GM04504 (cell line): Measurements from ENCODE around the gene KCNT1.

ENCODE experiments used
- DNase-seq: peaks from one replicate; pipeline ENCODE4 v3.0.0-alpha.2; 2012; ENCODE audit warnings: low read depth

KCNT1 gene

DNA sequence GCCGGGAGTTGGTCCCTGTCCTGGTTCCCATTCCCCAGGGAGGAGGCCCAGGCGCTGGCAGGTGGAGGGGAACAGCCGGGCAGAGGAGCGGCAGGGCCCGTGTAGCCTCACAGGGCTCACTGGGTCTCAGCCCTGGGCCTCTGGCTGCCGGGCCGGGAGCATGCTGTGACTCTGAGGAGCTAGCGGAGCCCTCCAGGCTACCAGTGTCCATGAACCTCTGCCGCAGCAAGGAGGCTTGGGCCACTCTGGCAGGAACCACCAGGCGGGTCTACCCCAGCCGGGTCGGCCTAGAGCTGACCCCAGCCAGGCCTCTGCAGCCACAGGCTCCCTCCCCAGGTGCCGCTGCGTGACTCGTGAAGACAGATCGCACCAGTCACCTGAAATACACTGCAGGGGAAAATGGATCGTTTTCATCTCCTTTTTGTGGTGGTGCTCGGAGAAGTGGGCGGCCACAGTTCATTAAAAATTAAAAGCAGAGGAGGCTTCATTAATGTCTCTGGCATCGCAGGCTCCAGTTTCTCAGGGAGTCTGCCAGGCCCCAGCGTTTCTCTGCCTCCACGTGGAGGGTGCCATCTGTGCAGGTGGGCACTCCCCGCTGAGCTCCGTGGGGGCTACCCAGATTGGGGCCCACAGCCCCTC is 43.8 kb downstream of the KCNT1 start:
- DNase-seq: no peak

DNA sequence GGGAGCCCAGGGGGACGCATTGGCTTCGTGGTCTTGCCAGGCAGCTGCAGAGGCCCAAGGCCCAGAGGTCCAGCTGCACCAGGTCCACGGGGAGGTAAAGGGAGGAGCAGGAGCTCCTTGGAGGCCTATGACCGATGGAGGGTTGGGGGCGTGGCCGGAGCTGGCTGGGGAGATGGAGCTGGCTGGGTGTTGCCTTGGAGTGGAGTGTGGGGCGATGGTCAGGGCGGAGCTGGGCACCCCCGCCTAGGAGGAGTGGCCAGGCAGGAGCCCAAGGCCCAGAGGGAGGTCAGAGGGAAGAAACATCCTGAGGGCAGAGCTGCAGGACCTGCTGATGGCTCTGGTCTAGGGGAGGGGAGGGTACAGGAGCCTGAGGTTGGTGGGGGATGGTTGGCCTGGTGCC is 44.6 kb downstream of the KCNT1 start:
- no peak for DNase-seq

GRCh38 chr9:135747311-135747710 is 45.3 kb downstream of the KCNT1 start:
- DNase-seq: no peak

DNA sequence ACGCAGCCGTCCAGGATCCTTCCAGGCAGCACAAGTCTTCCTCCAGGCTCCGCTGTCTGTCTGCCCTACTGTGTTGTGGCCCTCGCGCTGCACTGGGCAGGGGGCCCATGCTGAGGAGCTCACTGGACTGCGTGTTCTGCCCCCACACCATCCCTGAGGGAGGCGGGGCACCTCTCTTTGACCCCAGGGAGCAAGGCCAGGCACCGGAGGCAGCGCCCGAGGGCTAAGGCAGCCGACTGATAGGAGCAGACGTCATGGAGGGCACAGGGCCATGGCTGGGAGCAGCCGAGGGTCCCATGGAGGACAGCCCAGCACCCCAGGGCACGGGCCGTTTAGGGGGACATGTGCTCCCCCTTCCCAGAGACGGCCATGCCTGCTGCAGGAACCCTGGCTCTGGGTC is 46.7 kb downstream of the KCNT1 start:
- no peak for DNase-seq

- no peak for DNase-seq
Observed at GRCh38 chr9:135749171-135750045, 47.4 kb downstream of the KCNT1 start.

DNA sequence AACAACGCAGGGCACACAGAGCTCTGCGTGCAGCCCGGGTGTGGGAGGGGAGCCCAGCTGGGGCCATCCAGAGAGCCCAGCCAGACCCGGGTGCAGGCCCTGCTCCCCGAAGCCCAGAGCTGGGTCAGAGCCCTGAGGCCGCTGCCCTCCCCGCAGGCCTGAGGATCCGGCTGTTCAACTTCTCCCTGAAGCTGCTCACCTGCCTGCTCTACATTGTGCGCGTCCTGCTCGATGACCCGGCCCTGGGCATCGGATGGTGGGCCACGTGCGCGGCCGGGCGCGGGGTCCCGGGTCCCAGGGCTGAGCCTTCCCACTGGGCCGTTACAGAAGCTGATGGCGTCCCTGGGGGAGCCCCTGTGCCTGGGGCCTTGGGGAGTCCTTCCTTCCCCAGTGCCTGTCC is 48.8 kb downstream of the KCNT1 start:
- DNase-seq: no peak

DNA sequence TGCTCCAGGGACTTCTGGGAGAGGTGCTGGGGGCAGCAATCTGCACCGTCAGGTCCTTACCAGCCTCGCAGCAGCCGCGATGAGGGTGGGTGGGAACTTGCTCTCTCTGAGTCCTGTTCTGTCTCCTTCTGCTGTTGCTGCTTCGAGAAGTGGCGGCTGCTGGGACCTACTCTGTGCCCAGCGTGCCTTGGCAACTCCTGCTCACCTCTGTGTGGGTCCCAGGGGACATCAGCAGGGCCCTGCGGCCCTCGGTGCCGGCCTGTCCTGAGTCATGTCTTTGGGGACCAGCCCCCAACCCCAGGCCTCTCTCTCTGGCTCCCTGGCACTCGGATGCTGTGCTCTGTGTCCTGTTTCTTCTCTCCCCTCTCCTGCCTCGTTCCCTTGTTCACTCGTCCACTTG is 49.5 kb downstream of the KCNT1 start:
- no peak for DNase-seq

DNA sequence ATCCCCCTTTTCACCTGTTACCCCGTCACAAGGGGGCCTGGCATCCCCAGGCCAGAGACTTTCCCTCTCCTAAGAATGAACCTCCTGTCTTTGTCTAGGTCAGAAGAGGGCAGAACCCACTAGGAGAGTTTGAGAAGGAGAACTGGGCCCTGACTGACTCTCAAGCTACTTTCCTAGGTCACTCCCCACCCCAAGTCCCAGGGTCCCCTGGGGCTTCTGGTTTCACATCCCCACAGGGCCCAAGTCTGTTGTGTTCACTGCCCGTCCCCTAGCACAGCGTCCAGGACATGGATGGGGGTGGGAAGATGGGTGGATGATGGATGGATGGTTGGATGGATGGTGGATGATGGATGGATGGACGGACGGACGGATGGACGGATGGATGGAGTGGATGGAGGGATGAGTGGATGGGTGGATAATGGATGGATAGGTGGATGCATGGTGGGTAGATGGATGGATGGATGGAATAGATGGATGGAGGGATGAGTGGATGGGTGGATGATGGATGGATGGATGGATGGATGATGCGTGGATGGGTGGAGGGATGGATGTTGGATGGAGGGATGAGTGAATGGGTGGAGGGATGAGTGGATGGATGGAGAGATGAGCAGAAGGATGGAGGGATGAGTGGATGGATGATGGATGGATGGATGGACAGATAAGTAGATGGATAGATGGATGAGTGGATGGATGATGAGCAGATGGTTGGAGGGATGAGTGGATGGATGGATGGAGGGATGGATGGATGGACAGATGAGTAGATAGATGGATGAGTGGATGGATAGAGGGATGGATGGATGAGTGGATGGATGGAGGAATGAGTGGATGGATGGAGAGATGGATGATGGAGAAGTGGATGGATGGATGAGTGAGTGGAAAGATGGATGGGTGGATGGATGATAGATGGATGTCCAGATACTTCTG is 50.6 kb downstream of the KCNT1 start:
- no peak for DNase-seq

DNA sequence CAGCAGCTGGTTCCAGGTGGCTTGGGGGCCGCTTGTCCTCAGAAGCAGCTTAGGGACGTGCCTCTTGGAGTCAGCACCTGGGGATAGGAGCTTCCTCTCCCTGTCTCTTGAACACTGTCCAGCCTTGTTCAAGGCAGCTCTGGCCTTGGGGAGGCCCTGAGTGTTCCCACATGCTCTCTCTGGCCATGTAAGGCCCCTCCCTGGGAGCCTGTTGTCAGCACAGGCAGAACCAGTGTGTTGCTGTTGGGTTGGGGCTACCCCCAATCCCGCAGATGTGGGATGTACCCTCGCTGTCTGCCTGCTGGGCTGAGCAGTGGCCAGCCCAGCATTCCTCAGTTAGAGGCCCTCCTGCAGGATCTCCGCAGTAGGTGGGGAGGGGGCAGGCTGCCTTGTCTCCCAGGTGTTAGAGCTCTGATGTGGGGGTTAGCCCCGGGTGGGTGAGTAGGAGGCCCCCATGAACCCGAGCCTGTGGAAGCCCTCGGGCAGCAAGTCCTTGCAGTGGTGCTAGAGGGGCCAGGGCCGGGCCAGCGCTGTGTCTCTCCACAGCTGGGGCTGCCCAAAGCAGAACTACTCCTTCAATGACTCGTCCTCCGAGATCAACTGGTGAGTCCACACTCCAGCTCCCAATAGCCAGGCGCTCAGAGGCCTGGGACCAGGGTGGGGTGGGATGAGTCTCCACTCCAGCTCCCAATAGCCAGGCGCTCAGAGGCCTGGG is 51.6 kb downstream of the KCNT1 start:
- no peak for DNase-seq

- no peak for DNase-seq
Observed at GRCh38 chr9:135756576-135756975, 54.6 kb downstream of the KCNT1 start.

DNA sequence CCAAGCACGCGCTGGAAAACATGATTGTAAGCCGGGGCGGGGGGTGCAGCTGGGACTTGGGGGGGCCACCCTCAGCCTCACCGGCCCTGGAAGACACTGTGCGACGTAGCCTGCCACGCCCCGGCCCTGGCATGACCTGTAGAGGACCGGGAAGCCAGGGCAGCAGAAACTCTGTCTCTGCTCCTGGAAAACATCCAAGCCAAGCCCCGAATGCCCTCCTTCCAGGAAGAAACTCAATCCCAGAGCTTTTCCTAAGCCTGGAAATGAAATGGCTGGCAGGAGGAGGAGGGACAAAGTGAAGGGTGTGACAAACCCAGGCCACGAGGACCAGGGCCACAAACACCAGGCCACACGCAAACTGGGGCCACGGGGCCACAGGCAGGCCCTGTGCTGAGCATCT is 55.4 kb downstream of the KCNT1 start:
- DNase-seq: no peak

DNA sequence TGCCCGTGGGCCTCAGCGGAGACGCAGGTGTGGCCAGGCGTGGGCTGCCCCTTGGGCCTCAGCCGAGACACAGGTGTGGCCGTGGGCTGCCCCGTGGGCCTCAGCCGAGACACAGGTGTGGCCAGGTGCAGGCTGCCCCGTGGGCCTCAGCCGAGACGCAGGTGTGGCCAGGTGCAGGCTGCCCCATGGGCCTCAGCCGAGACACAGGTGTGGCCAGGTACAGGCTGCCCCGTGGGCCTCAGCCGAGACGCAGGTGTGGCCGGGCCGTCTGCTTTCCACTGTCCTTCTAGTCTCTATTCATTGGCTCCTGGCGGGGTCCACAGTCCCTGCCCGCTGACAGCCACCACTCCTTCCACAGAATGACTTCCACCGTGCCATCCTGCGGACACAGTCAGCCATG is 56.1 kb downstream of the KCNT1 start:
- no peak for DNase-seq

- DNase-seq: no peak
Observed at GRCh38 chr9:135758870-135759269, 56.9 kb downstream of the KCNT1 start.

GRCh38 chr9:135759676-135760300 is 57.8 kb downstream of the KCNT1 start:
- DNase-seq: no peak

DNA sequence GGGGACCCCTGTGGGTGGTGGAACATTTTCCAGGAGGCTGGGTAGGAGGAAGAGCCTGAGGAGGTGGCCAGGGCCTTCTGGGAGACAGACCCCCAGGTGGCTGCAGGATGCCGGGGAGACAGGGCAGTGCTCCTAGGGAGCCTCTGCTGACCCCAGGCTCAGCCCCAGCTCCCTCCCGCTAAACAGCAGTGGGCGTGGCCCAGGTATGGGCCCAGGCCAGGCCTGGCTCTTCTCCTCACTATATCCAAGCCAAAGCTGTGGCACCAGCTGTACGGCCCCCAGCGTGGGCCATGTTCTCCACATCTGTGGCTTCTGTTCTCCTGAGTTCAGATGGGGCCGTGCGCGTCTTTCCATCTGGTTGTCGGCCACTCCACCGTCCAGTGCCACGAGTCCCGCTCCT is 58.5 kb downstream of the KCNT1 start:
- DNase-seq: no peak

- no peak for DNase-seq
Observed at GRCh38 chr9:135761150-135761844, 59.3 kb downstream of the KCNT1 start.

DNA sequence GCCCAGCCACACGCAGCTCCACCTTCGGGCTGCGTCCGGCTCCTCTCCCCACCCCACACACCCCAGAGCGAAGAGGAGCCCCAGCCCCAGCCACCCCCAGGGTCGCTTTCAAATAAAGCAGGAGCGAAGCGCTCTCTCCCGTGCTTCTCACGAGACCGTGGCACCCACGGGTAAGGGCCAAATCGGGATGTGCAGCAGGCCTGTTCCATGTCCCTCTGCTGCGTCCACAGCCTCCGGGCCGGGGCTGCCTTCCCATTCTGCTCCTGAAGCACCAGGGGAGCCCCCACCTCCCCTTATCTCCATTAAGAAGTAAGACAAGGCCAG is 59.8 kb downstream of the KCNT1 start:
- DNase-seq: no peak

DNA sequence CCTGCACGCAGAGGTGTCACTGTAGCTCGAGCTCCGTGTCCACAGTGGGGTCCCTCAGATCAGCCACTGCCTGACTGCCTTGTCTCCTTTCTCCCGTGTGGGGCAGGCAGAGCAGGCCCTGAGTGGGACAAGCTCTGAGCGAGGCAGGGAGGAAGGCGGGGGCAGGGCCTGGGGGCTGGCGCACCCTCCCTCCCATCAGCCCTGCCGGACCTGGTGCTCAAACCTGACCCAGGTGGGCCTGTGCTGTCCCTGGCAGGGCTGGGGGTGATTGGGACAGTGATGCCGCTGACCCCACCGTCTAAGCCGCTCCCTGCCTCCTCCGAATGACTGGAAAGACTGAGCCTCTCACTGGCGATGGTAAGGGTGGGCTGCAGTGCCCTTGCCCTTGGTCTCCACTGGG is 60.9 kb downstream of the KCNT1 start:
- DNase-seq: no peak

- no peak for DNase-seq
Observed at GRCh38 chr9:135763716-135764446, 61.9 kb downstream of the KCNT1 start.

DNA sequence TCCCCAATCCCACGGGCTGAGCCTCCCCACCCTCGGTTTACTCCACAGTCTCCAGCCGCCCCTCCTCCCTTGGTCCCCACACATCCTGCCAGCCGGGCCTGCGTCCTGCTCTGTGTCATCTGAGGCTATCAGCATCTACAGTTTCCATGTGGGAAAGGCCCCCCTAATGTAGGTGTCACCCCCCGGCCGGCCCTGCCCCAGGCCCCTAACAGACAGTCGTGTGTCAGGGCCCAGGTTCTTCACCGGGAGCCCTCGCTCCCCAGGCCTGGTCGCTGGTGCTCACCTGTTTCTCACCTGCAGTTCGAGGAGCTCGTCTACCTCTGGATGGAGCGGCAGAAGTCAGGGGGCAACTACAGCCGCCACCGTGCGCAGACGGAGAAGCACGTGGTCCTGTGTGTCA is 62.7 kb downstream of the KCNT1 start:
- no peak for DNase-seq
